Measurements from ENCODE around the gene NR6A1. TPM values are rescaled to one million over a fixed set of nuclear protein-coding genes. Genes with fewer than 3 reads are reported as not detected.

Gene NR6A1
- total RNA-seq, 1 donor: 1.2 TPM

DNA sequence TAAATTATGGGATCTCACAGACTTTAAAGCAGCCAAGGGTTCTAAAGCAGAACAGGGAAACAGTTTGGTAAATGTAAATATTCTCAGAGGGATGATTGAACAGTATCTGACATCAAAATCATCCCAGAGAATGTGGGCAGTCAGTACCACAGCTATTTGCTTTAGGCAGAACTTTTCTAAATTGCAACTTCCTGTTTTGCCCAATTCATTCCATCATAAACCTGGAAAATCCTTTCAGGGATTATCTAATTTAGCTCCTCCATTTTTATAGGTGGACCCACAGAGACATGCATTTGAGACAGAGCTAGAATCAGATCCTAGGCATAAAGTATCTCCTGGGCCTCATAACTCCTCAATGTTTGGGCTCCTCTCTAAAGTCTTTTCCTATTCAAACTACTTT, 12.4 kb downstream of the NR6A1 start:
- H3K4me3 ChIP-seq (ENCODE audit: low read depth, low read length): no peak overlapping the region
- TF ChIP-seq, protein P1, sequence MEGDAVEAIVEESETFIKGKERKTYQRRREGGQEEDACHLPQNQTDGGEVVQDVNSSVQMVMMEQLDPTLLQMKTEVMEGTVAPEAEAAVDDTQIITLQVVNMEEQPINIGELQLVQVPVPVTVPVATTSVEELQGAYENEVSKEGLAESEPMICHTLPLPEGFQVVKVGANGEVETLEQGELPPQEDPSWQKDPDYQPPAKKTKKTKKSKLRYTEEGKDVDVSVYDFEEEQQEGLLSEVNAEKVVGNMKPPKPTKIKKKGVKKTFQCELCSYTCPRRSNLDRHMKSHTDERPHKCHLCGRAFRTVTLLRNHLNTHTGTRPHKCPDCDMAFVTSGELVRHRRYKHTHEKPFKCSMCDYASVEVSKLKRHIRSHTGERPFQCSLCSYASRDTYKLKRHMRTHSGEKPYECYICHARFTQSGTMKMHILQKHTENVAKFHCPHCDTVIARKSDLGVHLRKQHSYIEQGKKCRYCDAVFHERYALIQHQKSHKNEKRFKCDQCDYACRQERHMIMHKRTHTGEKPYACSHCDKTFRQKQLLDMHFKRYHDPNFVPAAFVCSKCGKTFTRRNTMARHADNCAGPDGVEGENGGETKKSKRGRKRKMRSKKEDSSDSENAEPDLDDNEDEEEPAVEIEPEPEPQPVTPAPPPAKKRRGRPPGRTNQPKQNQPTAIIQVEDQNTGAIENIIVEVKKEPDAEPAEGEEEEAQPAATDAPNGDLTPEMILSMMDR (IDR thresholded peaks at IDR 0.05; ENCODE audit: insufficient read depth, low read length): no peak
- DNase-seq (ENCODE audit: low read depth): no peak

DNA sequence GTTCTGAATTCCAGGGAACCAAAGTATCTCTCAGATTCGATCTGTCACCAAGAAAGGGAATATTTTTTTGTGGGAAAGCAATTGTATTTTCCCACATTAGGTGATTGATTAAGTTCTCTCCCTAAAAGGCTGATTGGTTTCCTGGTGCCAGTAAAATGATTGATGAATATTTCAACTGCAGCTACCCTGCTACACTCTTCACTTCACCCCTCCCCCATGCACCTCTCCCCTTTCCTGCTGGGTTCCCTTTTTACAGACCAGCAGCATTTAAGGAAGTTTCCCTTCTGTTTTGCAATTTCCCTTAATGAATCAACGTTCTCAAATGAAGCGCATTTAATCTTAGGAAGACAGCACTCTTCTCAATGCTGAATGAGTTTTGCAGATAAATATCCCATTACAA, 13.1 kb downstream of the NR6A1 start:
- TF ChIP-seq, protein P1 (IDR thresholded peaks at IDR 0.05; ENCODE audit: insufficient read depth, low read length): no peak
- no peak for DNase-seq (ENCODE audit: low read depth)
- no peak overlapping the region for H3K4me3 ChIP-seq (ENCODE audit: low read depth, low read length)

DNA sequence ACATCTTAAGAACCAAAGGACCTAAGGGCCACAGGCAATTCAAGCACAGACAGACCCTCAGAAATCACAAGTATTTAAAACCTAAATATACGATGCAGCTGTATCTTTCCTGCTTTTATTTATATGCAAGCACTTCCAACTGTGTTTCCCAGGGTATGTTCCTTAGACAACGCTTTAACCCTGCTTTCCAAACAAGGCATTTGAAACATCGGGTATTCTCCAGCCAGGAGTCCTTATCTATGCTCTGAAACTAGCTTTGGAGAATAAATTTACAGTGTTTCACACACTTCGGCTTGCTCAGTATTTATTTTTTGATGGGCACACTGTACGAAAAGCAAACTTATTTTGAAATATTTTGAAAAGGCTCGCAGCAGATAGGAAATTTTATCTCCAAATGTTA, 13.5 kb downstream of the NR6A1 start:
- H3K4me3 ChIP-seq (ENCODE audit: low read depth, low read length): no peak overlapping the region
- TF ChIP-seq, protein P1 (IDR thresholded peaks at IDR 0.05; ENCODE audit: insufficient read depth, low read length): no peak

DNA sequence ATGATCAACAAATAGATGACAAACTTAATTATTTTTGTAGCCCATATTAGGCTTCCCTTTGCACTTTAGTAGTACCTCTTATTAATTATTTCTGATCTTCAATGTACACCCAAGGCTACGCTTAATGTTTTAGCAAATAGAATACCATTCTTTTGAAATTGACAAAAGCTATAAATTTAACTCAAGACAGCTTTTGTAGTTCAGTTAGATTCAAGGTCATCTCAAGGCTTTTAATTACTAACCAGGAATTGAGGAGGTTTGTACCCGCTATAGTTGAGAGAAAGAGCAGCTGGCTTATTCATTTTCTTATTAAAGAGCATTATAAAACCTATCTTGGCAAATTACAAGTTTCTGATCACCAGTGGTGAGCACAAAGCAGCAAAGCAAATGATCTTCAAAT, 15.1 kb downstream of the NR6A1 start:
- TF ChIP-seq, protein P1 (IDR thresholded peaks at IDR 0.05; ENCODE audit: insufficient read depth, low read length): no peak
- DNase-seq (ENCODE audit: low read depth): no peak
- H3K4me3 ChIP-seq (ENCODE audit: low read depth, low read length): no peak overlapping the region

More for the DNA sequence above, 13.5 kb downstream of the NR6A1 start:
- DNase-seq (ENCODE audit: low read depth): no peak

DNA sequence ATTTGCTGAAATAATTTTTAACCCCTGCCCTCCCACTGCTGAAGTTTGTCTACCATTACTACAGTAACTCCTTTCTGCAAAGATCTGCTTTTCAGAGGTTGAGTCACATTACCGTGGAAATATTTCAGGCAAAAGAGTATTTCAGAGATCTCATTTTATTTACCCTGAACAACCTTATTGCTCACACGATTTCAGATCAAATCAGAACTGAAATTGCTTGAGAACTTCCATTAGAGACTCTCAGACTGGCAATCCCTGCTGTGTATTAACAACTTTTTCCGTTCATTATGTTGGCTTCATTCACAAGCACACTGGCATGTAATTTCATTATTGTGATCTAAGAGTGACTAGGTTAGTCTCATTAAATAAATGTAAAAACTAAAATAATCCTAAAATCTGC, 16.1 kb downstream of the NR6A1 start:
- TF ChIP-seq, protein P1 (IDR thresholded peaks at IDR 0.05; ENCODE audit: insufficient read depth, low read length): no peak
- no peak for DNase-seq (ENCODE audit: low read depth)
- H3K4me3 ChIP-seq (ENCODE audit: low read depth, low read length): no peak overlapping the region

DNA sequence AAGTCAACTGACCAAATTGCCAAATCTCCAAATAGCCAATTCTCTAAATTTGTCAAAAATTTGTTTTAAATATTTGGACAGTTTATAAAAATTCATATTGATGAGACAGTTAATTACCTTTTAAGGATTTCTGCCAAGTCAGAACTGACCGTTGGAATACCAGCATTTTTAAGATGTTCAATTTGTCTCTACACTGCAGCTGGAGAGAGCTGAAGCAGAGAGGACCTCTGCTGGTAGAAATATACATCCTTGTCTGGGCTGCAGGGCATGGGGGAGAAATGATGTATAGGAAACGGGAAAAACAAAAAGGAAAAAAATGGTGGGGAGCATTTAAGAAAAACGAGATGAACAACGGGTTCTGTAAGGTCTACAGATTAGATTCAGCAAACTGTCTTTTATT, 16.8 kb downstream of the NR6A1 start:
- TF ChIP-seq, protein P1 (IDR thresholded peaks at IDR 0.05; ENCODE audit: insufficient read depth, low read length): peak; percentile 57
- no peak overlapping the region for H3K4me3 ChIP-seq (ENCODE audit: low read depth, low read length)
- DNase-seq (ENCODE audit: low read depth): peak; percentile 45

DNA sequence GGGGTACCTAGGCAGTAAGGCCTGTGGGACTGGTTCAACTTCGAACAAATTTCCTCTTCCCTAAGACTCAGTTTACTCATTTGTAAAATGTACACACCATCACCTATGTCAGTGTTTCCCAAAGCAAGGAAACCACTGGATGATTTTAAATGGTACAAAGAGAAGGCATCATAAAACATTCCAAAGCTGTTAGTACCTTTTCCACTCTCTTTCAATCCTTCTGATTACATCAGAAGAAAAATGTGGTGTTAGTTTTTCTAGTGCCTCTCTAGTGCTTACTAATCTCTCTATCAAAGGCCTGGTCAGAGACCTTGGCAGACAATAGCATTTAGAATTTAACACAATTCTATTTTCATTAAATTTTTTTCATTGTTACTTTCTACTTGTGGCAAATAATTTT, 18.1 kb downstream of the NR6A1 start:
- DNase-seq (ENCODE audit: low read depth): peak; percentile 81
- TF ChIP-seq, protein P1 (IDR thresholded peaks at IDR 0.05; ENCODE audit: insufficient read depth, low read length): no peak
- H3K4me3 ChIP-seq (ENCODE audit: low read depth, low read length): no peak overlapping the region

All from fibroblast of the aortic adventitia (primary cell).